HepG2 (cell line): ENCODE measurements around the gene CDK12. TPM values are rescaled to one million over a fixed set of nuclear protein-coding genes. Genes with fewer than 3 reads are reported as not detected.

Experiments used
- ATF7 ChIP-seq, 2 experiments: fragments of 450-650 bp in 1 of 2; sonication (generic) in 1 of 2; formaldehyde crosslinking in 1 of 2; IDR thresholded peaks; 2 replicates each; pipeline versions ENCODE4 v1.4.0 to v1.6.1; 2016 to 2020; ENCODE audit warnings: antibody characterized with exemption in 1 of 2, mild to moderate bottlenecking in 1 of 2, missing genetic modification reagents in 1 of 2
- GABPA ChIP-seq, 2 experiments: IDR thresholded peaks; 2 replicates each; pipeline ENCODE4 v1.6.1; 2011 to 2016; ENCODE audit warnings: low read depth in 2 of 2, low read length in 1 of 2, missing biosample characterization in 1 of 2, missing genetic modification characterization in 1 of 2
- HMGA1 ChIP-seq: sonication (generic); formaldehyde crosslinking; conservative IDR thresholded peaks from 2 replicates; pipeline ENCODE4 v1.4.0; 2020; ENCODE audit warnings: missing genetic modification reagents
- ISX ChIP-seq: sonication (generic); formaldehyde crosslinking; conservative IDR thresholded peaks from 2 replicates; pipeline ENCODE4 v1.5.0; 2020; ENCODE audit warnings: missing genetic modification reagents
- MXD3 ChIP-seq: IDR thresholded peaks from 2 replicates; pipeline ENCODE4 v1.6.1; 2016; ENCODE audit warnings: mild to moderate bottlenecking, missing biosample characterization, missing genetic modification reagents
- POLR2A ChIP-seq, 2 experiments: IDR thresholded peaks; 2 replicates each; pipeline ENCODE4 v1.6.1; 2011; ENCODE audit warnings: low read depth in 2 of 2, low read length in 2 of 2, mild to moderate bottlenecking in 1 of 2, moderate library complexity in 1 of 2; ENCODE audit not compliant: insufficient read depth in 1 of 2
- ZIK1 ChIP-seq: sonication (generic); formaldehyde crosslinking; IDR thresholded peaks from 2 replicates; pipeline ENCODE4 v1.5.0; 2020; ENCODE audit warnings: mild to moderate bottlenecking, low read depth, missing genetic modification reagents, borderline replicate concordance
- ZMYM4 ChIP-seq: sonication (generic); formaldehyde crosslinking; IDR thresholded peaks from 2 replicates; pipeline ENCODE4 v1.8.1; 2023; ENCODE audit warnings: mild to moderate bottlenecking, missing genetic modification reagents
- ZNF20 ChIP-seq: sonication (generic); formaldehyde crosslinking; IDR thresholded peaks from 2 replicates; pipeline ENCODE4 v1.4.0; 2020; ENCODE audit warnings: mild to moderate bottlenecking, moderate library complexity, missing genetic modification reagents
- ZNF414 ChIP-seq: sonication (generic); formaldehyde crosslinking; IDR thresholded peaks from 2 replicates; pipeline ENCODE4 v1.5.0; 2020; ENCODE audit warnings: missing genetic modification reagents
- ZNF639 ChIP-seq: conservative IDR thresholded peaks from 2 replicates; pipeline ENCODE4 v1.6.1; 2018; ENCODE audit warnings: missing genetic modification reagents
- ZNF720 ChIP-seq: sonication (generic); formaldehyde crosslinking; IDR thresholded peaks from 2 replicates; pipeline ENCODE4 v1.4.0; 2020; ENCODE audit warnings: missing genetic modification reagents
- polyA plus RNA-seq, 8 experiments: library from polyadenylated mRNA; depleted of rRNA in 3 of 8; stranded (reverse) in 7 of 8; unstranded in 1 of 8; fragments of >200 nt; fragmentation: Illumina TruSeq in 4 of 8; extraction: Trizol in 4 of 8; gene quantifications; 2 replicates each; pipeline versions ENCODE4 v1.2.1 to v1.2.3, GENCODE V29; 2011 to 2016; ENCODE audit warnings: low read depth in 4 of 8, missing spikeins in 1 of 8, mixed read lengths in 1 of 8; ENCODE audit not compliant: insufficient read depth in 1 of 8
- total RNA-seq, 5 experiments: library from RNA; depleted of rRNA; stranded (reverse); fragments of >200 nt; fragmentation: Illumina TruSeq; extraction: Trizol; gene quantifications; 2 replicates each; pipeline ENCODE4 v1.2.3, GENCODE V29; 2016; ENCODE audit warnings: low read depth in 1 of 5
- TF ChIP-seq, protein P1 (sequence below): sonication (generic); formaldehyde crosslinking; IDR thresholded peaks from 2 replicates; pipeline ENCODE4 v1.4.0; 2020; ENCODE audit warnings: missing genetic modification reagents, mild to moderate bottlenecking, borderline replicate concordance
- TF ChIP-seq, protein P2 (sequence below): sonication (generic); formaldehyde crosslinking; IDR thresholded peaks from 2 replicates; pipeline ENCODE4 v1.4.0; 2020; ENCODE audit warnings: mild to moderate bottlenecking, missing genetic modification reagents, borderline replicate concordance
- TF ChIP-seq, protein P3 (sequence below): sonication (generic); formaldehyde crosslinking; IDR thresholded peaks from 2 replicates; pipeline ENCODE4 v1.9.0; 2022; ENCODE audit warnings: missing genetic modification reagents, mild to moderate bottlenecking, borderline replicate concordance
- TF ChIP-seq, protein P4 (sequence below): sonication (generic); formaldehyde crosslinking; IDR thresholded peaks from 2 replicates; pipeline ENCODE4 v1.5.0; 2020; ENCODE audit warnings: missing genetic modification reagents, mild to moderate bottlenecking, borderline replicate concordance

Gene CDK12
- total and polyA plus RNA-seq, 2 of the 13 experiments (the other 11 are each of a cell fraction or from before 2014, with no cell fraction given) = 24.0 to 88.6 TPM

DNA sequence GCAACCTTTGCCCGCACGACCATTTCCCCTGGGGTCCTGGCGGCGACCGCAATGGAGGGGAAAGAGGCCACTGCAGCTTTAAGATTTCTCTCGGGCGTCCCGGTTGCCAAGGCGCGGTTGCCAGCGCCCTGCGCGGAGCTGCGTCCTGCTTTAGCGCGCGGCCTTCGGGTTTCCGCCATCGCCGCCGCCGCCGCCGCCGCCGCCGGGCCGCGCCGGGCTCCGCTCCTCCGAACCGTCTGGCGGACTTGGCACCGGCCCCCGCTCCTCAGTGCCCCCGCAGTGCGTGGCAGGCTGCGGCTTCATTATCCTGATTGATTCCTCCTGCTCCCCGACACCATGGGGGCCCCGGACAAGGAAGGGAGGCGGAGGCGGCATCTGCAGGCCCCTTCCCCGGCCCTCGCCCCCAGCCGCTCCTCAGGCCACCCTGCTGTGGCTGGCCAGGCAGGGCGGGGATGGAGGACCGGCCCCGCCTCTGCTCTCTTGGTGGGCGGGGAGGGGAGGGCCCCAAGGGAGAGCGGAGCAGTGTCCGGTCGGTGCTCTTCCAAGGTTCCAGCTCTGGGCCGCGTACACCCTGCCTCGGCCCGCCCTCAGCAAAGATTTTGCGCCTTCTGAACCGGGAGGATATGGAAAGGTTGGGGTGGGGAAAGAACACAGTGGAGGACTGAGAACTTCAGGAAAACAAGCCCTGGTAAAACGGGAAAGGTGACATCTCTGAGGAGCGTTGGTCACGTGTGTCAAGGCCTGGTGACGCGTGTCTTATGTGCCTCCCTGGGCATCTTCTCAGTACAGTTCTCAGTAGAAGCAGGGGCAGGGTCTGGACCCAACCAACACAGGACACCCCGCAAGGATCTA lies 112.4 kb downstream of the CDK12 start (continued):
- TF ChIP-seq, protein P1, sequence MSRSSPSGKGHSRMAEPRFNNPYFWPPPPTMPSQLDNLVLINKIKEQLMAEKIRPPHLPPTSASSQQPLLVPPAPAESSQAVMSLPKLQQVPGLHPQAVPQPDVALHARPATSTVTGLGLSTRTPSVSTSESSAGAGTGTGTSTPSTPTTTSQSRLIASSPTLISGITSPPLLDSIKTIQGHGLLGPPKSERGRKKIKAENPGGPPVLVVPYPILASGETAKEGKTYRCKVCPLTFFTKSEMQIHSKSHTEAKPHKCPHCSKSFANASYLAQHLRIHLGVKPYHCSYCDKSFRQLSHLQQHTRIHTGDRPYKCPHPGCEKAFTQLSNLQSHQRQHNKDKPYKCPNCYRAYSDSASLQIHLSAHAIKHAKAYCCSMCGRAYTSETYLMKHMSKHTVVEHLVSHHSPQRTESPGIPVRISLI = no peak
- no peak for TF ChIP-seq ZNF720 (CRISPR knock-in tag)
- TF ChIP-seq HMGA1 (CRISPR knock-in tag) = no peak
- TF ChIP-seq MXD3 = peak; percentile 72; the same call in 1 of the 2 replicates
- no peak for TF ChIP-seq GABPA (IDR thresholded peaks at IDR 0.05; ENCODE audit: low read depth, low read length)
- no peak for TF ChIP-seq GABPA (CRISPR knock-in tag; IDR thresholded peaks at IDR 0.05; ENCODE audit: low read depth)
- TF ChIP-seq, protein P2, sequence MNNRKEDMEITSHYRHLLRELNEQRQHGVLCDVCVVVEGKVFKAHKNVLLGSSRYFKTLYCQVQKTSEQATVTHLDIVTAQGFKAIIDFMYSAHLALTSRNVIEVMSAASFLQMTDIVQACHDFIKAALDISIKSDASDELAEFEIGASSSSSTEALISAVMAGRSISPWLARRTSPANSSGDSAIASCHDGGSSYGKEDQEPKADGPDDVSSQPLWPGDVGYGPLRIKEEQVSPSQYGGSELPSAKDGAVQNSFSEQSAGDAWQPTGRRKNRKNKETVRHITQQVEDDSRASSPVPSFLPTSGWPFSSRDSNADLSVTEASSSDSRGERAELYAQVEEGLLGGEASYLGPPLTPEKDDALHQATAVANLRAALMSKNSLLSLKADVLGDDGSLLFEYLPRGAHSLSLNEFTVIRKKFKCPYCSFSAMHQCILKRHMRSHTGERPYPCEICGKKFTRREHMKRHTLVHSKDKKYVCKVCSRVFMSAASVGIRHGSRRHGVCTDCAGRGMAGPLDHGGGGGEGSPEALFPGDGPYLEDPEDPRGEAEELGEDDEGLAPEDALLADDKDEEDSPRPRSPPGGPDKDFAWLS (CRISPR knock-in tag) = no peak
- no peak for TF ChIP-seq ZNF20 (CRISPR knock-in tag)
- TF ChIP-seq, protein P3, sequence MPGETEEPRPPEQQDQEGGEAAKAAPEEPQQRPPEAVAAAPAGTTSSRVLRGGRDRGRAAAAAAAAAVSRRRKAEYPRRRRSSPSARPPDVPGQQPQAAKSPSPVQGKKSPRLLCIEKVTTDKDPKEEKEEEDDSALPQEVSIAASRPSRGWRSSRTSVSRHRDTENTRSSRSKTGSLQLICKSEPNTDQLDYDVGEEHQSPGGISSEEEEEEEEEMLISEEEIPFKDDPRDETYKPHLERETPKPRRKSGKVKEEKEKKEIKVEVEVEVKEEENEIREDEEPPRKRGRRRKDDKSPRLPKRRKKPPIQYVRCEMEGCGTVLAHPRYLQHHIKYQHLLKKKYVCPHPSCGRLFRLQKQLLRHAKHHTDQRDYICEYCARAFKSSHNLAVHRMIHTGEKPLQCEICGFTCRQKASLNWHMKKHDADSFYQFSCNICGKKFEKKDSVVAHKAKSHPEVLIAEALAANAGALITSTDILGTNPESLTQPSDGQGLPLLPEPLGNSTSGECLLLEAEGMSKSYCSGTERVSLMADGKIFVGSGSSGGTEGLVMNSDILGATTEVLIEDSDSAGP (CRISPR knock-in tag) = peak; percentile 99
- peak; percentile 47; the same call in 1 of the 2 replicates for TF ChIP-seq ZMYM4
- TF ChIP-seq ZNF639 (CRISPR knock-in tag) = no peak
- no peak for TF ChIP-seq ISX (CRISPR knock-in tag)
- TF ChIP-seq ATF7 (IDR thresholded peaks at IDR 0.05) = no peak
- TF ChIP-seq ATF7 (CRISPR knock-in tag; IDR thresholded peaks at IDR 0.05) = no peak
- TF ChIP-seq ZIK1 = no peak
- no peak for TF ChIP-seq POLR2A (IDR thresholded peaks at IDR 0.05; ENCODE audit: insufficient read depth in 1 of 2, low read depth in 2 of 2, low read length in 2 of 2)
- no peak for TF ChIP-seq ZNF414 (CRISPR knock-in tag)
- TF ChIP-seq, protein P4, sequence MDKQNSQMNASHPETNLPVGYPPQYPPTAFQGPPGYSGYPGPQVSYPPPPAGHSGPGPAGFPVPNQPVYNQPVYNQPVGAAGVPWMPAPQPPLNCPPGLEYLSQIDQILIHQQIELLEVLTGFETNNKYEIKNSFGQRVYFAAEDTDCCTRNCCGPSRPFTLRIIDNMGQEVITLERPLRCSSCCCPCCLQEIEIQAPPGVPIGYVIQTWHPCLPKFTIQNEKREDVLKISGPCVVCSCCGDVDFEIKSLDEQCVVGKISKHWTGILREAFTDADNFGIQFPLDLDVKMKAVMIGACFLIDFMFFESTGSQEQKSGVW (CRISPR knock-in tag) = no peak
